Measurements from ENCODE around the gene PSG2.
"Not testable (repeated sequence)": the region's sequence is repeated elsewhere in the genome, so short reads cannot be mapped to it uniquely, and the experiment has no call there.

DNA sequence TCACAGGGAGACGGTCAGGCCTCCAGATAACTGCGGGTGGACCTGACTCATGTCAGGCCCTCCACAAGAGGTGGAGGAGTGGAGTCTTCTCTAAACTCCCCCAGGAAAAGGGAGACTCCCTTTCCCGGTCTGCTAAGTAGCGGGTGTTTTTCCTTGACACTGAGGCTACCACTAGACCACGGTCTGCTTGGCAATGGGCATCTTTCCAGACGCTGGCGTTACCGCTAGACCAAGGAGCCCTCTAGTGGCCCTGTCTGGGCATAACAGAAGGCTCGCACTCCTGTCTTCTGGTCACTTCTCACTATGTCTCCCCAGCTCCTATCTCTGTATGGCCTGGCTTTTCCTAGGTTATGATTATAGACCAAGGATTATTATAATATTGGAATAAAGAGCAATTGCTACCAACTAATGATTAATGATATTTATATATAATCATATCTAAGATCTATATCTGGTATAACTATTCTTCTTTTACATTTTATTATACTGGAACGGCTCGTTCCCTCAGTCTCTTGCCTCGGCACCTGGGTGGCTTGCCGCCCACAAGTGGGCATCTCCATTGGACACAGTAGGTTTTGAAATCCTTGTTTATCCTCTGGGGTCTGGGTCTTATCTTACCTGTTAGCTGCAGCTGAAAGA lies 5.3 kb upstream of the PSG2 start:
- TF ChIP-seq, protein P1, sequence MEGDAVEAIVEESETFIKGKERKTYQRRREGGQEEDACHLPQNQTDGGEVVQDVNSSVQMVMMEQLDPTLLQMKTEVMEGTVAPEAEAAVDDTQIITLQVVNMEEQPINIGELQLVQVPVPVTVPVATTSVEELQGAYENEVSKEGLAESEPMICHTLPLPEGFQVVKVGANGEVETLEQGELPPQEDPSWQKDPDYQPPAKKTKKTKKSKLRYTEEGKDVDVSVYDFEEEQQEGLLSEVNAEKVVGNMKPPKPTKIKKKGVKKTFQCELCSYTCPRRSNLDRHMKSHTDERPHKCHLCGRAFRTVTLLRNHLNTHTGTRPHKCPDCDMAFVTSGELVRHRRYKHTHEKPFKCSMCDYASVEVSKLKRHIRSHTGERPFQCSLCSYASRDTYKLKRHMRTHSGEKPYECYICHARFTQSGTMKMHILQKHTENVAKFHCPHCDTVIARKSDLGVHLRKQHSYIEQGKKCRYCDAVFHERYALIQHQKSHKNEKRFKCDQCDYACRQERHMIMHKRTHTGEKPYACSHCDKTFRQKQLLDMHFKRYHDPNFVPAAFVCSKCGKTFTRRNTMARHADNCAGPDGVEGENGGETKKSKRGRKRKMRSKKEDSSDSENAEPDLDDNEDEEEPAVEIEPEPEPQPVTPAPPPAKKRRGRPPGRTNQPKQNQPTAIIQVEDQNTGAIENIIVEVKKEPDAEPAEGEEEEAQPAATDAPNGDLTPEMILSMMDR (IDR thresholded peaks at IDR 0.05): peak; percentile 53
- not testable (repeated sequence) for TF ChIP-seq ZFX (IDR thresholded peaks at IDR 0.05; ENCODE audit: borderline replicate concordance)
